ENCODE measurements around the gene ABHD16B.

The ABHD16B gene

DNA sequence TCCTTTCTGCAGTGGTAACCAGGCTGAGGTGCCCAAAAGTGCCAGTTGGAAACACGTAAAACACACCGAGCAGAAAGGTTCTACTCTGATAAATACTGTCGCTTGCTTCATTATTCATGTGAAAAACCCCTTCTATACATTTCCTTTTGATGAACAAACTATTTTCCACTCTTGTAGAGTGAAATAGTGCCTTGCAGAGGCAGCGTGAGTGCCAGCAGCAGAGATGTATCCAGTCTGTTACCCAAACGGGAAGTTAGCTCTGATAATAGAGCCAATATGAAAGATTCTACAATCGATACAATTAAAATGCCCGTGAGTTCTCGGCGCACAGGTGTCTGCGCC lies 31.7 kb upstream of the ABHD16B start:
- ATAC-seq, result no peak

GRCh38 chr20:63829945-63830835 lies 31.1 kb upstream of the ABHD16B start:
- ATAC-seq, result no peak
- no peak for TF ChIP-seq ISL1 (CRISPR knock-in tag; IDR thresholded peaks at IDR 0.05)

More for the DNA sequence above, 31.7 kb upstream of the ABHD16B start:
- TF ChIP-seq ZNF8 (CRISPR knock-in tag; IDR thresholded peaks at IDR 0.05) (no peak), ARNTL (CRISPR knock-in tag; IDR thresholded peaks at IDR 0.05; ENCODE audit: borderline replicate concordance, low read depth) (no peak), TCF4 (CRISPR knock-in tag; IDR thresholded peaks at IDR 0.05; ENCODE audit: borderline replicate concordance) (no peak), TOX (CRISPR knock-in tag; IDR thresholded peaks at IDR 0.05; ENCODE audit: borderline replicate concordance) (no peak), OSR1 (CRISPR knock-in tag; IDR thresholded peaks at IDR 0.05) (no peak), ZFP3 (CRISPR knock-in tag; IDR thresholded peaks at IDR 0.05) (no peak), BACH2 (CRISPR knock-in tag; IDR thresholded peaks at IDR 0.05; ENCODE audit: borderline replicate concordance) (no peak), GLIS3 (CRISPR knock-in tag; IDR thresholded peaks at IDR 0.05) (no peak), RARB (CRISPR knock-in tag; IDR thresholded peaks at IDR 0.05) (no peak), ESRRG (CRISPR knock-in tag; IDR thresholded peaks at IDR 0.05) (no peak), ZC3H10 (CRISPR knock-in tag; IDR thresholded peaks at IDR 0.05) (no peak)
- TF ChIP-seq, protein P1, sequence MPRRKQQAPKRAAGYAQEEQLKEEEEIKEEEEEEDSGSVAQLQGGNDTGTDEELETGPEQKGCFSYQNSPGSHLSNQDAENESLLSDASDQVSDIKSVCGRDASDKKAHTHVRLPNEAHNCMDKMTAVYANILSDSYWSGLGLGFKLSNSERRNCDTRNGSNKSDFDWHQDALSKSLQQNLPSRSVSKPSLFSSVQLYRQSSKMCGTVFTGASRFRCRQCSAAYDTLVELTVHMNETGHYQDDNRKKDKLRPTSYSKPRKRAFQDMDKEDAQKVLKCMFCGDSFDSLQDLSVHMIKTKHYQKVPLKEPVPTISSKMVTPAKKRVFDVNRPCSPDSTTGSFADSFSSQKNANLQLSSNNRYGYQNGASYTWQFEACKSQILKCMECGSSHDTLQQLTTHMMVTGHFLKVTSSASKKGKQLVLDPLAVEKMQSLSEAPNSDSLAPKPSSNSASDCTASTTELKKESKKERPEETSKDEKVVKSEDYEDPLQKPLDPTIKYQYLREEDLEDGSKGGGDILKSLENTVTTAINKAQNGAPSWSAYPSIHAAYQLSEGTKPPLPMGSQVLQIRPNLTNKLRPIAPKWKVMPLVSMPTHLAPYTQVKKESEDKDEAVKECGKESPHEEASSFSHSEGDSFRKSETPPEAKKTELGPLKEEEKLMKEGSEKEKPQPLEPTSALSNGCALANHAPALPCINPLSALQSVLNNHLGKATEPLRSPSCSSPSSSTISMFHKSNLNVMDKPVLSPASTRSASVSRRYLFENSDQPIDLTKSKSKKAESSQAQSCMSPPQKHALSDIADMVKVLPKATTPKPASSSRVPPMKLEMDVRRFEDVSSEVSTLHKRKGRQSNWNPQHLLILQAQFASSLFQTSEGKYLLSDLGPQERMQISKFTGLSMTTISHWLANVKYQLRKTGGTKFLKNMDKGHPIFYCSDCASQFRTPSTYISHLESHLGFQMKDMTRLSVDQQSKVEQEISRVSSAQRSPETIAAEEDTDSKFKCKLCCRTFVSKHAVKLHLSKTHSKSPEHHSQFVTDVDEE (CRISPR knock-in tag; IDR thresholded peaks at IDR 0.05), result no peak
- TF ChIP-seq, protein P2, sequence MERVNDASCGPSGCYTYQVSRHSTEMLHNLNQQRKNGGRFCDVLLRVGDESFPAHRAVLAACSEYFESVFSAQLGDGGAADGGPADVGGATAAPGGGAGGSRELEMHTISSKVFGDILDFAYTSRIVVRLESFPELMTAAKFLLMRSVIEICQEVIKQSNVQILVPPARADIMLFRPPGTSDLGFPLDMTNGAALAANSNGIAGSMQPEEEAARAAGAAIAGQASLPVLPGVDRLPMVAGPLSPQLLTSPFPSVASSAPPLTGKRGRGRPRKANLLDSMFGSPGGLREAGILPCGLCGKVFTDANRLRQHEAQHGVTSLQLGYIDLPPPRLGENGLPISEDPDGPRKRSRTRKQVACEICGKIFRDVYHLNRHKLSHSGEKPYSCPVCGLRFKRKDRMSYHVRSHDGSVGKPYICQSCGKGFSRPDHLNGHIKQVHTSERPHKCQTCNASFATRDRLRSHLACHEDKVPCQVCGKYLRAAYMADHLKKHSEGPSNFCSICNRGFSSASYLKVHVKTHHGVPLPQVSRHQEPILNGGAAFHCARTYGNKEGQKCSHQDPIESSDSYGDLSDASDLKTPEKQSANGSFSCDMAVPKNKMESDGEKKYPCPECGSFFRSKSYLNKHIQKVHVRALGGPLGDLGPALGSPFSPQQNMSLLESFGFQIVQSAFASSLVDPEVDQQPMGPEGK (CRISPR knock-in tag; IDR thresholded peaks at IDR 0.05; ENCODE audit: borderline replicate concordance), result no peak
- TF ChIP-seq, protein P3, sequence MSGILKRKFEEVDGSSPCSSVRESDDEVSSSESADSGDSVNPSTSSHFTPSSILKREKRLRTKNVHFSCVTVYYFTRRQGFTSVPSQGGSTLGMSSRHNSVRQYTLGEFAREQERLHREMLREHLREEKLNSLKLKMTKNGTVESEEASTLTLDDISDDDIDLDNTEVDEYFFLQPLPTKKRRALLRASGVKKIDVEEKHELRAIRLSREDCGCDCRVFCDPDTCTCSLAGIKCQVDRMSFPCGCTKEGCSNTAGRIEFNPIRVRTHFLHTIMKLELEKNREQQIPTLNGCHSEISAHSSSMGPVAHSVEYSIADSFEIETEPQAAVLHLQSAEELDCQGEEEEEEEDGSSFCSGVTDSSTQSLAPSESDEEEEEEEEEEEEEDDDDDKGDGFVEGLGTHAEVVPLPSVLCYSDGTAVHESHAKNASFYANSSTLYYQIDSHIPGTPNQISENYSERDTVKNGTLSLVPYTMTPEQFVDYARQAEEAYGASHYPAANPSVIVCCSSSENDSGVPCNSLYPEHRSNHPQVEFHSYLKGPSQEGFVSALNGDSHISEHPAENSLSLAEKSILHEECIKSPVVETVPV (CRISPR knock-in tag; IDR thresholded peaks at IDR 0.05), result no peak
- TF ChIP-seq, protein P4, sequence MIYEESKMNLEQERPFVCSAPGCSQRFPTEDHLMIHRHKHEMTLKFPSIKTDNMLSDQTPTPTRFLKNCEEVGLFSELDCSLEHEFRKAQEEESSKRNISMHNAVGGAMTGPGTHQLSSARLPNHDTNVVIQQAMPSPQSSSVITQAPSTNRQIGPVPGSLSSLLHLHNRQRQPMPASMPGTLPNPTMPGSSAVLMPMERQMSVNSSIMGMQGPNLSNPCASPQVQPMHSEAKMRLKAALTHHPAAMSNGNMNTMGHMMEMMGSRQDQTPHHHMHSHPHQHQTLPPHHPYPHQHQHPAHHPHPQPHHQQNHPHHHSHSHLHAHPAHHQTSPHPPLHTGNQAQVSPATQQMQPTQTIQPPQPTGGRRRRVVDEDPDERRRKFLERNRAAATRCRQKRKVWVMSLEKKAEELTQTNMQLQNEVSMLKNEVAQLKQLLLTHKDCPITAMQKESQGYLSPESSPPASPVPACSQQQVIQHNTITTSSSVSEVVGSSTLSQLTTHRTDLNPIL (CRISPR knock-in tag; IDR thresholded peaks at IDR 0.05; ENCODE audit: low read depth), result no peak

- ATAC-seq, result no peak
- TF ChIP-seq, protein P4 (CRISPR knock-in tag; IDR thresholded peaks at IDR 0.05; ENCODE audit: low read depth), result no peak
- TF ChIP-seq, protein P2 (CRISPR knock-in tag; IDR thresholded peaks at IDR 0.05; ENCODE audit: borderline replicate concordance), result no peak
- TF ChIP-seq RARB (CRISPR knock-in tag; IDR thresholded peaks at IDR 0.05) (no peak), ZFP3 (CRISPR knock-in tag; IDR thresholded peaks at IDR 0.05) (no peak), ZC3H10 (CRISPR knock-in tag; IDR thresholded peaks at IDR 0.05) (no peak), CSDC2 (CRISPR knock-in tag; IDR thresholded peaks at IDR 0.05) (no peak), ZFP30 (CRISPR knock-in tag; IDR thresholded peaks at IDR 0.05) (no peak), ARNTL (CRISPR knock-in tag; IDR thresholded peaks at IDR 0.05; ENCODE audit: borderline replicate concordance, low read depth) (no peak), OSR1 (CRISPR knock-in tag; IDR thresholded peaks at IDR 0.05) (no peak), ZNF70 (CRISPR knock-in tag; IDR thresholded peaks at IDR 0.05) (no peak), ISL1 (CRISPR knock-in tag; IDR thresholded peaks at IDR 0.05) (no peak)
- TF ChIP-seq, protein P1 (CRISPR knock-in tag; IDR thresholded peaks at IDR 0.05), result no peak
- TF ChIP-seq, protein P3 (CRISPR knock-in tag; IDR thresholded peaks at IDR 0.05), result no peak
These were observed 30.3 kb upstream of the ABHD16B start, which contains the start of gene ZBTB46 for GRCh38 chr20:63830841-63831588. TSS of gene ZBTB46 (minus strand) at chr20:63831264. CDS start at chr20:63790757, 40,507 bp downstream.

All from SK-N-SH treated with all-trans-retinoic acid at 6 μM for 48 hours (cell line).